ENCODE results near the gene SOD2.
"Not testable (repeated sequence)": the region's sequence is repeated elsewhere in the genome, so short reads cannot be mapped to it uniquely, and the experiment has no call there.

The SOD2 gene

DNA sequence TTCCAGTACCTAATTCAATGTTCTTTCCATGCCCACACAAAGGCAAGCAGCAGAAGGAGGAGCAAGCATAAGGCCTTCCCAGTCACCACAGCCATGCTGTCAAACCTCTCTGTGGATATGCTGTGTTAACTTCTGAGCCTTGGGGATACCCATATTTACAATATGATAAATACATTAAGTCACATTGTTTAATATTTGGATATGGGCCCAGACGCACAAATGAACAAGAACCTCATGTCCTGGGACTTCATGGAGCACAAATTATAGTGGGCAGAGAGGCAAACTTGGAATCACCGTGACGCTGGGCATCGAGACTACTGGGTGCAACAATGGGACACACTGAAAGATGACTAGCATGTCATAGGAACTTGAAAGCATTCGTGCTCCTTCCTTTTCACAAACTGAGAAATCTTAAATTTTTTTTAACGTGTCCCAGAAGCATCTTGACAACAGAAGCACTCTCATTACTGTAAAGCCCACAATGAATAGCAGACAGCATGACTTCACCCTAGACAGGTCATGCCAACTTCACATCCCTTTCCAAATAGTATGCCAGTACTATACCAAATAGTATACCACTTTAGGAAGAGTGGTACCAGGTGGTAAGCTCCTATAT, 16.0 kb downstream of the SOD2 start:
- H3K36me3 ChIP-seq (ENCODE audit: control insufficient read depth in 1 of 2, insufficient read depth in 2 of 2, low read length in 2 of 2), result peaks cover 14 to 20% of the 10 kb centered on the region in 2 donors
- no peaks in the 10 kb centered on the region for H3K4me1 ChIP-seq (ENCODE audit: control insufficient read depth in 1 of 2, insufficient read depth in 2 of 2, low read length in 2 of 2)
- no peak overlapping the region for H3K4me3 ChIP-seq (ENCODE audit: low read depth in 1 of 2, low read length in 2 of 2)
- H3K27ac ChIP-seq (ENCODE audit: low read depth, low read length), result no peak overlapping the region
- H3K27me3 ChIP-seq (ENCODE audit: control insufficient read depth in 1 of 2, insufficient read depth in 2 of 2, low read length in 2 of 2), result no peaks in the 10 kb centered on the region
- H3K9ac ChIP-seq (ENCODE audit: low read depth in 1 of 2, low read length in 2 of 2), result no peak overlapping the region
- no peaks in the 10 kb centered on the region for H3K9me3 ChIP-seq (ENCODE audit: control insufficient read depth in 1 of 2, low read length in 2 of 2)

DNA sequence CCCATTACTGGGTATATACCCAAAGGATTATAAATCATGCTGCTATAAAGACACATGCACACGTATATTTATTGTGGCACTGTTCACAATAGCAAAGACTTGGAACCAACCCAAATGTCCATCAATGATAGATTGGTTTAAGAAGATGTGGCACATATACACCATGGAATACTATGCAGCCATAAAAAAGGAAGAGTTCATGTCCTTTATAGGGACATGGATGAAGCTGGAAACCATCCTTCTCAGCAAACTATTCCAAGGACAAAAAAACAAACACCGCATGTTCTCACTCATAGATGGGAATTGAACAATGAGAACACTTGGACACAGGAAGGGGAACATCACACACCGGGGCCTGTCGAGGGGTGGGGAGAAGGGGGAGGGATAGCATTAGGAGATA, 16.8 kb downstream of the SOD2 start:
- not testable (repeated sequence) for H3K4me3 ChIP-seq (ENCODE audit: low read depth in 1 of 2, low read length in 2 of 2); H3K9ac ChIP-seq (ENCODE audit: low read depth in 1 of 2, low read length in 2 of 2); H3K4me1 ChIP-seq (ENCODE audit: control insufficient read depth in 1 of 2, insufficient read depth in 2 of 2, low read length in 2 of 2); H3K27me3 ChIP-seq (ENCODE audit: control insufficient read depth in 1 of 2, insufficient read depth in 2 of 2, low read length in 2 of 2); H3K9me3 ChIP-seq (ENCODE audit: control insufficient read depth in 1 of 2, low read length in 2 of 2); H3K27ac ChIP-seq (ENCODE audit: low read depth, low read length)
- H3K36me3 ChIP-seq (ENCODE audit: control insufficient read depth in 1 of 2, insufficient read depth in 2 of 2, low read length in 2 of 2), result peaks cover 12 to 13% of the 10 kb centered on the region in 2 donors

DNA sequence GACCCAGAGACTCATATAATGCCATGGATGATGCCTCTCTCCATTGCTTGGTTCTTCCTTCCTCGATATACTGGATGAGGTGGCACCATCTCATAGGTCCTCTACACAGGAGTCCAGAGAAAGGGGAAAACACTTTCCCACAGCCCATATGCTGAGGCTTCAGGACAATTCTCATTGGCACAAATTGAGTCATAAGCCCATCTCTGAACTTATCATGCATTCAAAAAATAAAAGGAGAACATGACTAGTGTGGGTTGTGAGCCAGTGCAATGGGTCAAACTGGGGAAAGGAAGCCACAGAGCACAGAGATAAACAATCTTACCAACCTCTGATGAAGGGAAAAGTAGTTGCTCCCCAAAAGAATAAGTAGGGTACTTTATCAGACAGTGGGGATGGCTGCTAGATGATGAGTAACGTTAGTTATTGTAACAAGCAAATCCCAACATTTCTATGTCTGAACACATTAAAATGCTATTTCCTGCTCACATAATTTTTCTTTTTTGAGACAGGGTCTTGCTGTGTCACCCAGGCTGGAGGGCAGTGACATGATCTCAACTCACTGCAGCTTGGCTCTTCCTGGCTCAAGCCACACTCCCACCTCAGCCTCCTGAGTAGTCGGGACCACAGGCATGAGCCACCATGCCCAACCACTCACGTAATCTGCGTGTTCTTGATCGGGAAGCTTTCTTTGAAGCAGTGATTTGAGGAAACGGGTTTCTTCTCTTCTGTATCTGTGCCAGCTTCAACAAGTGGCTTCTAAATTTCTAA, 27.0 kb downstream of the SOD2 start:
- Histone ChIP-seq H3K9me3 (ENCODE audit: control insufficient read depth in 1 of 2, low read length in 2 of 2) (peaks cover 5% of the 10 kb centered on the region in 2 donors), H3K4me1 (ENCODE audit: control insufficient read depth in 1 of 2, insufficient read depth in 2 of 2, low read length in 2 of 2) (no peaks in the 10 kb centered on the region), H3K27ac (ENCODE audit: low read depth, low read length) (no peak overlapping the region), H3K4me3 (ENCODE audit: low read depth in 1 of 2, low read length in 2 of 2) (no peak overlapping the region), H3K27me3 (ENCODE audit: control insufficient read depth in 1 of 2, insufficient read depth in 2 of 2, low read length in 2 of 2) (no peaks in the 10 kb centered on the region), H3K36me3 (ENCODE audit: control insufficient read depth in 1 of 2, insufficient read depth in 2 of 2, low read length in 2 of 2) (peaks cover 0 to 10% of the 10 kb centered on the region in 2 donors), H3K9ac (ENCODE audit: low read depth in 1 of 2, low read length in 2 of 2) (no peak overlapping the region)

DNA sequence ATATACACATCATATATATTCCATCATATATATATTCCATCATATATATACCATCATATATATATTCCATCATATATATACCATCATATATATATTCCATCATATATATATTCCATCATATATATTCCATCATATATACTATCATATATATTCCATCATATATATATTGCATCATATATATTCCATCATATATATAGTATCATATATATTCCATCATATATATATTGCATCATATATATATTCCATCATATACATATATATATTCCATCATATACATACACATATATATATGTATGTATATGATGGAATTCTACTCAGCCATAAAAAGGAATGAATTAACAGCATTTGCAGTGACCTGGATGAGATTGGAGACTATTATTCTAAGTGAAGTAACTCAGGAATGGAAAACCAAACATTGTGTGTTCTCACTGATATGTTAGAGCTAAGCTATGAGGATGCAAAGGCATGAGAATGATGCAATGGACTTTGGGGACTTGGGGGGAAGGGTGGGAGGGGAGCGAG, 29.6 kb downstream of the SOD2 start:
- H3K27me3 ChIP-seq (ENCODE audit: control insufficient read depth in 1 of 2, insufficient read depth in 2 of 2, low read length in 2 of 2); H3K9me3 ChIP-seq (ENCODE audit: control insufficient read depth in 1 of 2, low read length in 2 of 2); H3K9ac ChIP-seq (ENCODE audit: low read depth in 1 of 2, low read length in 2 of 2); H3K4me3 ChIP-seq (ENCODE audit: low read depth in 1 of 2, low read length in 2 of 2); H3K27ac ChIP-seq (ENCODE audit: low read depth, low read length); H3K4me1 ChIP-seq (ENCODE audit: control insufficient read depth in 1 of 2, insufficient read depth in 2 of 2, low read length in 2 of 2); H3K36me3 ChIP-seq (ENCODE audit: control insufficient read depth in 1 of 2, insufficient read depth in 2 of 2, low read length in 2 of 2): not testable (repeated sequence)

DNA sequence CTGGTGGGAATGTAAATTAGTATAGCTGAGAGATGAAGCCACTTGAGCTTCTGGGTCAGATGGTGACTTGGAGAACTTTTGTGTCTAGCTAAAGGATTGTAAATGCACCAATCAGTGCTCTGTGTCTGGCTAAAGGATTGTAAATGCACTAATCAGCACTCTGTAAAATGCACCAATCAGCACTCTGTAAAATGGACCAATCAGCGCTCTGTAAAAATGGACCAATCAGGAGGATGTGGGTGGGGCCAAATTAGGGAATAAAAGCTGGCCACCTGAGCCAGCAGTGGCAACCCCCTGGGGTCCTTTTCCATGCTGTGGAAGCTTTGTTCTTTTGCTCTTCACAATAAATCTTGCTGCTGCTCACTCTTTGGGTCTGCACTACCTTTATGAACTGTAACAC, 31.1 kb downstream of the SOD2 start:
- not testable (repeated sequence) for H3K9me3 ChIP-seq (ENCODE audit: control insufficient read depth in 1 of 2, low read length in 2 of 2); H3K27ac ChIP-seq (ENCODE audit: low read depth, low read length); H3K36me3 ChIP-seq (ENCODE audit: control insufficient read depth in 1 of 2, insufficient read depth in 2 of 2, low read length in 2 of 2); H3K4me3 ChIP-seq (ENCODE audit: low read depth in 1 of 2, low read length in 2 of 2); H3K4me1 ChIP-seq (ENCODE audit: control insufficient read depth in 1 of 2, insufficient read depth in 2 of 2, low read length in 2 of 2); H3K27me3 ChIP-seq (ENCODE audit: control insufficient read depth in 1 of 2, insufficient read depth in 2 of 2, low read length in 2 of 2); H3K9ac ChIP-seq (ENCODE audit: low read depth in 1 of 2, low read length in 2 of 2)

DNA sequence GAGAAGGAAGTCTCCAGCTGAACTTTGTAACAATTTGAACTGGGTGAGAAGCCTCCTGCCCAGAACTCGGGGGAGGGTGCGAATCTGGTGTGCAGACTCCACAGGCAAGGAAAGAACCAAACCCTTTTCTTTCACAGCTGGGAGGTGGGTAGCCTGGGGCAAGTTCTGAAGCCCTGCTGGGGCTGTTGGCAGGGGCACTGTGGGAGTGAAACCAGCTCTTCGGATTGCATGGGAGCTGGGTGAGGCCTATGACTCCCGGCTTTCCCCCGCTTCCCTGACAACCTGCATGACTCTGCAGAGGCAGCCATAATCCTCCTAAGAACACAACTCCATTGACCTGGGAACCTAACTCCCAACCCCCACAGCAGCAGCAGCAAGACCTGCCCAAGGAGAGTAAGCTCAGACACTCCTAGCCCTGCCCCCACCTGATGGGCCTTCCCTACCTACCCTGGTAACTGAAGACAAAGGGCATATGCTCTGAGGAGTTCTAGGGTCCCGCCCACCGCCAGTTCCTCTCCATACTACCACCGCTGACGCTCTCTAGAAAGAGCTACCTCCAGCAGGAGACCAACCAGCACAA, 37.5 kb downstream of the SOD2 start:
- H3K9me3 ChIP-seq (ENCODE audit: control insufficient read depth in 1 of 2, low read length in 2 of 2), result no peaks in the 10 kb centered on the region
- no peak overlapping the region for H3K27ac ChIP-seq (ENCODE audit: low read depth, low read length)
- H3K9ac ChIP-seq (ENCODE audit: low read depth in 1 of 2, low read length in 2 of 2), result no peak overlapping the region
- H3K27me3 ChIP-seq (ENCODE audit: control insufficient read depth in 1 of 2, insufficient read depth in 2 of 2, low read length in 2 of 2), result no peaks in the 10 kb centered on the region
- no peaks in the 10 kb centered on the region for H3K4me1 ChIP-seq (ENCODE audit: control insufficient read depth in 1 of 2, insufficient read depth in 2 of 2, low read length in 2 of 2)
- no peak overlapping the region for H3K4me3 ChIP-seq (ENCODE audit: low read depth in 1 of 2, low read length in 2 of 2)
- no peaks in the 10 kb centered on the region for H3K36me3 ChIP-seq (ENCODE audit: control insufficient read depth in 1 of 2, insufficient read depth in 2 of 2, low read length in 2 of 2)

DNA sequence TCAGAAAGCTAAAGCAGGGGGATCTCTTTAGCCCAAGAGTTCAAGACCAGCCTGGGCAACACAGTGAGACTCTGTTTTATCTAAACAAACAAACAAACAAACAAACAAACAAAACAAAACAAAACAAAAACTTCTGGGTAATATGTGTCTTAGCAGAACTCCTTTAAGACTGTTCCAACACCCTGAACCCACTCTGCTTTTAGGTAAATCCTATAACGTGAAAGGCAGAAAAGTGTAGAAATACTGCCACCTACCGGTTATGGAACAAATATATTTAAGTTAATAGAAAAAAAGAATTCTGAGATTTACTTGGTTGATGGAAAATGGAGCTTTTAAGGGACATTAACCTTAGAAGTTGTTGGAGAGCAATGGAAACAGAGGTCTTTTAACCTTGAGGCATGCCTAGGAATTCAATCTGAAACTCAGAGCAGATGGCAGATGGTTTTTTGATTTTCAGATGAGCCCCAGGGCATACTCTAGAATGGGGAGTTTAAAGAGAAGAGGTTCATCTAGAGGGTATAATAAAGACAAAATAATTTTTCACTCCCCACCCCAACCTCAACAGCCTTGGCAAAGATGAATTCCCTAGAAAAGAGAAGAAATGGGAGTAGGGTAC, 38.5 kb downstream of the SOD2 start:
- no peaks in the 10 kb centered on the region for H3K9me3 ChIP-seq (ENCODE audit: control insufficient read depth in 1 of 2, low read length in 2 of 2)
- H3K4me3 ChIP-seq (ENCODE audit: low read depth in 1 of 2, low read length in 2 of 2), result no peak overlapping the region
- no peak overlapping the region for H3K27ac ChIP-seq (ENCODE audit: low read depth, low read length)
- H3K4me1 ChIP-seq (ENCODE audit: control insufficient read depth in 1 of 2, insufficient read depth in 2 of 2, low read length in 2 of 2), result no peaks in the 10 kb centered on the region
- no peaks in the 10 kb centered on the region for H3K27me3 ChIP-seq (ENCODE audit: control insufficient read depth in 1 of 2, insufficient read depth in 2 of 2, low read length in 2 of 2)
- H3K36me3 ChIP-seq (ENCODE audit: control insufficient read depth in 1 of 2, insufficient read depth in 2 of 2, low read length in 2 of 2), result no peaks in the 10 kb centered on the region
- no peak overlapping the region for H3K9ac ChIP-seq (ENCODE audit: low read depth in 1 of 2, low read length in 2 of 2)

DNA sequence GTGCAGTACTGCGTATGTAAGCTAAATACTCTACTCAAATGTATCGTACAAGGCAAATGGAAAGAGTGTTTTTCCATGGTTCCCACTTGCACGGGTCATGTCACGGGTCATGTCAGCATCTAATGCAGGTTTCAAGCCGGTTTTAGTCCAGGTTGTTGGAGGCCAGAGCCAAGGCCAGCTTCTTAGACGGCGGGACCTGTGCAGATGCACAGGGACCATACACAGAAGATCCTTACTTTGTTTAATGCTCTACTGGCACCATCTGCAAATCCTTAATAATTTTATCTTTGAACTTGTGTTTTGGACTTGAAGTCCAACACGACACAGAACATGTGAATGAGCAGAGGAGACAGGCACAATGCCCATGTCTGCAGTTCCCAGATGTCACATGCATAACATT, 42.7 kb downstream of the SOD2 start:
- H3K36me3 ChIP-seq (ENCODE audit: control insufficient read depth in 1 of 2, insufficient read depth in 2 of 2, low read length in 2 of 2), result no peaks in the 10 kb centered on the region
- H3K27me3 ChIP-seq (ENCODE audit: control insufficient read depth in 1 of 2, insufficient read depth in 2 of 2, low read length in 2 of 2), result no peaks in the 10 kb centered on the region
- no peak overlapping the region for H3K9ac ChIP-seq (ENCODE audit: low read depth in 1 of 2, low read length in 2 of 2)

DNA sequence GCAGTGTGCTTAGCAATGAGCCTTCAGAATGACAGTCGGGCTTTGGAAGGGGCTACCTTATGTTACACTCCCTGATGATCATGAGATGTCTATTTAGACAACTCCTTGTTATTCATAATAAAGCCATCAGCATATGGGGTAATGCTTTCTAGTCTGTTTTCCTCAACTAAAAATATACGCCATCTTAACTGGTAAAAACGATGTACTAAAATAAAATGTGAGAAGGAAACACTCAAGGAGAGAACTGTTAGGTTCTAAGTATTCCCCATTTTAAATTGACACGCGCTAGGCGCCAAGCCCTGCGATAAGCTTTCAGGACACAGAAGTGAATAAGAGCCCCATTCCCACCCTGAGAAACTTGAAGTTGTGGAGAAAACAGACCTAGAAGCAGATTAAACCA, 43.6 kb downstream of the SOD2 start:
- Histone ChIP-seq H3K4me1 (ENCODE audit: control insufficient read depth in 1 of 2, insufficient read depth in 2 of 2, low read length in 2 of 2) (no peaks in the 10 kb centered on the region), H3K36me3 (ENCODE audit: control insufficient read depth in 1 of 2, insufficient read depth in 2 of 2, low read length in 2 of 2) (no peaks in the 10 kb centered on the region), H3K4me3 (ENCODE audit: low read depth in 1 of 2, low read length in 2 of 2) (no peak overlapping the region), H3K27me3 (ENCODE audit: control insufficient read depth in 1 of 2, insufficient read depth in 2 of 2, low read length in 2 of 2) (no peaks in the 10 kb centered on the region), H3K9ac (ENCODE audit: low read depth in 1 of 2, low read length in 2 of 2) (no peak overlapping the region), H3K9me3 (ENCODE audit: control insufficient read depth in 1 of 2, low read length in 2 of 2) (no peaks in the 10 kb centered on the region), H3K27ac (ENCODE audit: low read depth, low read length) (no peak overlapping the region)

More for the DNA sequence above, 42.7 kb downstream of the SOD2 start:
- Histone ChIP-seq H3K27ac (ENCODE audit: low read depth, low read length) (no peak overlapping the region), H3K9me3 (ENCODE audit: control insufficient read depth in 1 of 2, low read length in 2 of 2) (no peaks in the 10 kb centered on the region), H3K4me1 (ENCODE audit: control insufficient read depth in 1 of 2, insufficient read depth in 2 of 2, low read length in 2 of 2) (no peaks in the 10 kb centered on the region), H3K4me3 (ENCODE audit: low read depth in 1 of 2, low read length in 2 of 2) (no peak overlapping the region)

DNA sequence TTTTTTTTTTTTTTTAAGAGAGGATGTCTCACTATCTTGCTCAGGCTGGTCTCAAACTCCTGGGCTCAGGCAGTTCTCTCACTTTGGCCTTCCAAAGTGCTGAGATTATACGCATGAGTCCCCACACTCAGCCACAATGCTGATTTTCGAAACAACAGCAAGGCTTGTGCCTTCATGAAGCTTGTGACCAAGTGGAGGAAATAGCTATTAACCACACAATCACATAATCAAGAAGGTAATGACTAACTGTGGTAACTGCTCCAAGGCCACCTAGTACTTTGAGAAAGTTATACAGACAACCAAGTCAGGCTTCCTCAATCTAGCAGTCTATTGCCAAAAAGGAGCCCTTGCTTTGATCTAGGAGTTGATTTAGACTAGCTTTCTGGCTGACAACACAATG, 46.3 kb downstream of the SOD2 start:
- Histone ChIP-seq H3K4me3 (ENCODE audit: low read depth in 1 of 2, low read length in 2 of 2) (no peak overlapping the region), H3K4me1 (ENCODE audit: control insufficient read depth in 1 of 2, insufficient read depth in 2 of 2, low read length in 2 of 2) (no peaks in the 10 kb centered on the region), H3K27ac (ENCODE audit: low read depth, low read length) (no peak overlapping the region), H3K27me3 (ENCODE audit: control insufficient read depth in 1 of 2, insufficient read depth in 2 of 2, low read length in 2 of 2) (no peaks in the 10 kb centered on the region), H3K9ac (ENCODE audit: low read depth in 1 of 2, low read length in 2 of 2) (no peak overlapping the region), H3K9me3 (ENCODE audit: control insufficient read depth in 1 of 2, low read length in 2 of 2) (no peaks in the 10 kb centered on the region), H3K36me3 (ENCODE audit: control insufficient read depth in 1 of 2, insufficient read depth in 2 of 2, low read length in 2 of 2) (no peaks in the 10 kb centered on the region)

Data from duodenal mucosa (tissue), 2 donors.